NCI-H146 treated with DMSO at 0.1 percent for 48 hours (cell line): ENCODE data around the gene JAGN1.
A peak's percentile ranks its signal among the peaks of the same experiment; 100 is the strongest.
"Not testable (repeated sequence)": the region's sequence is repeated elsewhere in the genome, so short reads cannot be mapped to it uniquely, and the experiment has no call there.

Experiments
- DNase-seq: peaks from one replicate; lab custom pipeline; 2025; ENCODE audit not compliant: unreplicated experiment; lab: John Stamatoyannopoulos, UW

Gene JAGN1

DNA sequence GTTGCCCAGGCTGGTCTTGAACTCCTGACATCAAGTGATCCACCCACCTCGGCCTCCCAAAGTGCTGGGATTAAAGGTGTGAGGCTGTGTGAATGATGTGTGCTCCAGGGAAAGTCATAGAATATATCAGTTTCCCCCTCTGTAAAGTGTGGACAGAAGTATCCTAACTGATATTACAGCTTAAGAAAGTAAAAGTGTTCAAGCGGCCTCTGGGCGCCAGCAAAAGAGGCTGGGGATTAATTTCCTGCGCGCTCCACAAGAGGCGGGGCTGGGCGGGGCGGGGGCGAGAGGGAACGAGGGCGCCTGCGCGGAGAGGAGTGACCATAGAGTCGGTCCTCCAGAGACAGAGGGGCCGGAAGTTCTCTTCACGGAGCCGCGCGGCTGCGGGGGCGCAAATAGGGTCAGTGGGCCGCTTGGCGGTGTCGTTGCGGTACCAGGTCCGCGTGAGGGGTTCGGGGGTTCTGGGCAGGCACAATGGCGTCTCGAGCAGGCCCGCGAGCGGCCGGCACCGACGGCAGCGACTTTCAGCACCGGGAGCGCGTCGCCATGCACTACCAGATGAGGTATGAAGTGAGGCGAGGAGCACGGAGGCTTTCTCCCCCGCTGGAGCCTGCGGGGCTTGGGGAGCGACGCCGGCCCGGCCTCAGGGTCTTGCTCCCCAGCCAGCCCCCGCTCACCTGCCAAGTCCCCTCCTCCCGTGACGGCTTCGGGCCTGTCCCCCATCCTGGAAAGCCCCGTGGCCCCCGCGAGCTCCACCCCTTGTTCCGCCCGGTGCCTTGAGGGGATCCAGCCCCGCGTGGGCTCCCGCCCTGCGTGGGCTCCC, at the start of gene JAGN1:
JAGN1 (plus strand) TSS at position 362 of the 823 bp plus-strand sequence; CDS start at position 475, 113 bp downstream.
- DNase-seq = peak; percentile 28

DNA sequence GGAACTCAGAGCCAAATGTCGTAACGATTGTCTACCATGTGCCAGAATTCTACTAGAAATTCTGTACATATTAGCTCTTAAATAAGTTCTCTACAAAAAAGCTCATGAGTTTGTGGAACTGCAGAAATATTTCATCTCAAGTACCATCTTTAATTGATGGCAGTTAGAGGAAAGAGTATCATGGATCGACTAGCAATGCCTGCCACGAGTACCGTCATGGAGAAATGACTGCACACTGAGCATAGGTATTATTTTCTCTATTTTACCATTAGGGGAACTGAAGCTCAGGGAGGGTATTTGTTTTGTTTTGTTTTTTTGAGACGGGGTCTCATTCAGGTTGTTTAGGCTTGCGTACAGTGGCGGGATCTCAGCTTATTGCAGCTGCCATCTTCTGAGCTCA, 49.4 kb upstream of the JAGN1 start:
- DNase-seq = no peak

DNA sequence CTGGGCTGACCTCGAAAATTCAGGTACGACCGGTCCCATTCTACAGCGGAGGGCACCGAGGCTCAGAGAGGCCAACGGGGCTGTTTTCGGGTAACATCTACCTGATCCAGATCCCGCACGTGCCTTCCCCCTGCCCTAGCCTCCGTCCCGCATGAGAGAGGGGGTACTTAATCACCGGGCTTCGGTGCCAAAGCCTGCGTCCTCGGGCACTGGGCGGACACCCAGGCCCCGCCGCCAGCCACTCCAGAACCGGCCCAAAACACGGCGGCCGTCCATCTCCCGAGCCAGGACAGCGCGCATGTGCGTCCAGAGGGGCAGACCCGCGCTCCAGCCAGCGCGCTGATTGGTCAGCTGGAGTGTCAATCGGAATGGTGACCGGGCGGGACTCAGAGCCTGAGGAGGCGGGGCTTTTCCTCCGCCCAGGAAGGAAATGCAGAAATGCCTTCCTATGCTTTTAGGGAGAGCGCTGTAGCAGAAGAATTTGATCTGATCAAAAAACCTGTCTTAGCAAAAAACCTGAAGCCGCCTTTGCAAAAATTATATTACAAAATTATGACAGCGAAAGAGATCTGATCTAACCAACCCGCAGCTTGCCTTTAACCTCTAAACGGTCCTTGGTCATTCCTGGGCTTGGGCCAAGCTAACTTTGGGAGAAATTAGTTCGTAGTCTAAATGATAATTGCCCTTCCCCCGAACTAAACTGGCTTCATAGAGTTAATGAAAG, 46.5 kb upstream of the JAGN1 start, which contains the start of gene RPUSD3:
RPUSD3 (minus strand) TSS at position 294 of the 724 bp plus-strand sequence; CDS start at position 276, 18 bp downstream.
- DNase-seq = peak; percentile 62

DNA sequence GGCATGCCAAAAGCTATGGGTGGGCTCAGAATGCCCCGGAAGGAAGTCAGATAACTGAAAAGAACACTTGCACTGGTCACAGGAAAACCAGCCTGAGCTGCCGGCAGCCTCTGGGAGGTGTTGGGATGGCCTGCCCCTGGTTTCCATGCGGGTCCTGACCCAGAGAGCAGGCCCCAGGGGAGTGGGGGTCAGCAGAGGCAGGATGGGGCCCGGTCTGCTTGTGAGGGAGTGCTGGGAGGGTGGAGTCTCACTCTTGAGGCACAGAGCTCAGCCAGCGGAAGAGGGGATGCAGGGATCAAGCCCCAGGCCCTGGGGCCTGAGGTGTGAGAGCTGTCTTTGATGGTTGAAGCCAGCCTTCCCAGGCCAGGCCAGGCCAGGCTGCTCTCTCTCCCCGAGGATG, 44.2 kb upstream of the JAGN1 start:
- DNase-seq = no peak

DNA sequence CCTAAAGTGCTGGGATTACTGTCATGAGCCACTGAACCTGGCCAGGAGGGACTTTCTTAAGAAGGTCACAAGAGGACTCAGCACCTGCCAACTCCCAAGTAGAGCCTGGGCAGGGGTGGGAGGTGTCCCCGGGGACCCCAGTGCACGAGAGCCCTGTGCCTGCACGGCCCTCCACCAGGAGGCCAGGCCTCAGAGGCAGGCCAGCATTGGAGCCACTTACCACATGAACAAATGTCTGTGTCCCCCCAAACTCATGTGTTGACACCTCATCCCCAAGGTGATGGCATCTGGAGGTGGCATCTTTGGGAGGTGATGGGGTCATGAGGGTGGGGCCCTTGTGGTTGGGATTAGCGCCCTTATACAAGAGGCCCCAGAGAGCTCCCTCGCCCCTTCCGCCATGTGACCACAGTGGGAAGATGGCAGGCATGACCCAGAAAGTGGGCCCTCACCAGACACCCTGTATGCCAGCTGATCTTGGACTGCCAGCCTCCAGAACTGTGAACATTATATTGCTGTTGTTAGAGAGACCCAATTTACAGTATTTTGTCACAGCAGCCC, 43.4 kb upstream of the JAGN1 start:
- DNase-seq = no peak

DNA sequence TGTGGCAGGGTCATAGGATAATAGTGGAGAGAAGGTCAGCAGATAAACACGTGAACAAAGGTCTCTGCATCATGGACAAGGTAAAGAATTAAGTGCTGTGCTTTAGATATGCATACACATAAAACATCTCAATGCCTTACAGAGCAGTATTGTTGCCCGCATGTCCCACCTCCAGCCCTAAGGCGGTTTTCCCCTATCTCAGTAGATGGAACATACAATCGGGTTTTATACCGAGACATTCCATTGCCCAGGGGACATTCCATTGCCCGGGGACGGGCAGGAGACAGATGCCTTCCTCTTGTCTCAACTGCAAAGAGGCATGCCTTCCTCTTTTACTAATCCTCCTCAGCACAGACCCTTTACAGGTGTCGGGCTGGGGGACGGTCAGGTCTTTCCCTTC, 42.5 kb upstream of the JAGN1 start:
- not testable (repeated sequence) for DNase-seq

DNA sequence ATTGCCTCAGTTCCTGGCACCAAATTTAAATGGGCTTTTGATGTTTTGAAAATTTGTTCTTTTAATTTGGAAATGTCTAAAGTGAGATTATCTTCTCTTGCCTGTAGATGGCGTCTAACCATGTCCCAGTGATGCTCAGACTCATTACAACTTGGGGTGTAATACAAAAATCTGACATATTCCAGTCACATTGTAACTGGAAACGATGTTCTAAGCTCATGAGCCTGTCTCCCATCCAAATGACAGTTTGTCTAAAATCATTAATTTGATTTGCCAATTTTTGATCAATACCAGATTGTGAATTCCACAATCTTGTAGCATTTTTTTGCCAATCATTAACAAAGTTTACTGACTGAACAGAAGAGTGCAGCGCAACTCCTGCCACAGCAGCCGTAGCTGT, 41.5 kb upstream of the JAGN1 start:
- DNase-seq = not testable (repeated sequence)

DNA sequence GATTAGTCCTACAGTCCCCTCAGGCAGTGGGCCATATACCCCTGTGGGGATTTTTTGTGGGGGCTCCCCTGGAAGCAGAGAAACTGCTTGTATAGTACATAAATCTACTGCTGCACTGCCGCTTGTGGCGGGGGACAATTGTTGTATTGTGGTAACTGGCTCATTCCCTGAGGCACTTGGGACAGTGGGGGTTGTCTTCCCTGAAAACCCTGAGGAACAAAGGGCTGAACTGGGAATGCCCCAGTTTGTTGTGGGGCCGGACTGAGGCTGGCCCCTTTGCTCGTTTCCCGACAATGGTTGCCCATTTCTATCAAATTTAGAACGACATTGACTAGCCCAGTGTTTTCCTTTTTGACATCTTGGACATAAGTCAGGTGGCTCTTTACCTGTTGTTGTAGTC, 39.0 kb upstream of the JAGN1 start:
- DNase-seq = not testable (repeated sequence)

DNA sequence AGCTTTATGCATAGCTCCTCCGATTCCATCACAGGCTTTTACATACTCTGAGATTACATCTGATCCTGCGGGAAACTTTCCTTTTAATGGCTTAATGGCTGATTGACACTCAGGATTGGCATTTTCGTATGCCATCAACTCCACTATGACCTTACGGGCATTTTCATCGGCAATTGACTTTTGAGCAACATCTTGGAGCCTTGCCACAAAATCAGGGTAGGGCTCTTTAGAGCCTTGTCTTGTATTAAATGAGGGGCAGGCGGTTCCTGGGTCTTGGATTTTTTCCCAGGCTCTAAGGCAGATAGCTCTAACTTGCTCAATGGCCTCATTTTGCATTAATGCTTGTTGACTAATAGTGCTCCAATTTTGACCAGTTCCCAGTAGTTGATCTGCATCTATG, 38.5 kb upstream of the JAGN1 start:
- DNase-seq = not testable (repeated sequence)

DNA sequence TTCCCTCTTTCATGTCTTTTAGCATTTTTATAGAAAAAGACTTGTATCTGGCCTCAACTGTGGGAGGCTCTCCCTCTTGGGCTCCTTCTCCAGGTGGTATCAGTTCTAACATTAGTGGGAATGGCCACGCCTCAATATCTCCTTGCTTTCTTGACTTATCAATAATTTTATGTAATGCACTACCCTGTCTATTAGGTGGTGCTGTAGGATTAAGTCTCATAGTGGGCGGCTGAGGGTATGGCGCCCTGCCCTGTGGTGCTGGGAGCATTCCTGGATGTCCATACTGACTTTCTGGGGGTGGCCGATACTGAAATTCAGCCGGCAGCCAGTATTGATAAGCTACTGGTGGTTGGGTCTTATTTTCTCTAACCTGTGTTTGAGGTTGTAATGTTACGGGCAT, 37.9 kb upstream of the JAGN1 start:
- DNase-seq = no peak

DNA sequence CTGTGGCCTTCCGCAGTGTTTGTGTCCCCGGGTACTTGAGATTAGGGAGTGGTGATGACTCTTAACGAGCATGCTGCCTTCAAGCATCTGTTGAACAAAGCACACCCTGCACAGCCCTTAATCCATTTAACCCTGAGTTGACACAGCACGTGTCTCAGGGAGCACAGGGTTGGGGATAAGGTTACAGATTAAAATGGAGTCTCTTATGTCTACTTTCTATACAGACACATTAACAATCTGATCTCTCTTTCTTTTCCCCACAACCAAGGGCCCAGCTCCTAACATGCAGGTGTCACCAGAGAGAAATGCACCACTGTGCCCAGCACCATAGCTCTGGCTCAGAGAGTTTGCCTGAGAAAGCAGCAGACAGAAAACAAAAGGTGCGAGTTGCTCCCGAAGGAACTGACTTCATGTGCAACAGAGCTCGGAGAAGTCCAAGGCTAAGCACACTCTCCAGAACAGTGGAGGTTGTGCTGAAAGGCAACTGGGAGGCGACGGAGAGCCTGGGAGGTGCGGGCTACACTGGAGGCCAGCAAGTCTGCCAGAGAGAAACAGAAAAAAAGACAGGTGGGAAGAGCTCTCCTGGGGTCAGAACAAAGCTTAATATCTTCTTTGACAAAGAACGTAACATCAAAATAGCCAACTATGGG, 36.0 kb upstream of the JAGN1 start:
- DNase-seq = not testable (repeated sequence)

DNA sequence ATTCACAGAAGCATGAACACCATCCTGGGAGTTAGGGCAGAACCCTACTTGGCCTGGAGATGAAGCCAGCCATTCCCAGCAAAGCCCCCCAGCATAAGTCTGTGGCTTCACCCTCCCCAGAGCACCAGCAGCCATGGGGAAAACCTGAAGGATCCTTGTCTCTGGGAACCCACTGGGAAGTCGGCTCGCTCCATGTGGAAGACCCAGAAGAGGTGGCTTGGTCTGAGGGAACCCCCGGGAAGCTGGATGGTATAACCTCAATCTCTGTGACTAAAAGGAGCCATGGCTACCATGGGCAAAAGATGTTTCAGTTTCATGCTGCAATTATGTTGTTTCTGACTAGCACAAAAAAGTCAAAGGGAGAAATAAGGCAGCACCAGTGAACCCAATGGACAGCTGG, 34.8 kb upstream of the JAGN1 start:
- no peak for DNase-seq

DNA sequence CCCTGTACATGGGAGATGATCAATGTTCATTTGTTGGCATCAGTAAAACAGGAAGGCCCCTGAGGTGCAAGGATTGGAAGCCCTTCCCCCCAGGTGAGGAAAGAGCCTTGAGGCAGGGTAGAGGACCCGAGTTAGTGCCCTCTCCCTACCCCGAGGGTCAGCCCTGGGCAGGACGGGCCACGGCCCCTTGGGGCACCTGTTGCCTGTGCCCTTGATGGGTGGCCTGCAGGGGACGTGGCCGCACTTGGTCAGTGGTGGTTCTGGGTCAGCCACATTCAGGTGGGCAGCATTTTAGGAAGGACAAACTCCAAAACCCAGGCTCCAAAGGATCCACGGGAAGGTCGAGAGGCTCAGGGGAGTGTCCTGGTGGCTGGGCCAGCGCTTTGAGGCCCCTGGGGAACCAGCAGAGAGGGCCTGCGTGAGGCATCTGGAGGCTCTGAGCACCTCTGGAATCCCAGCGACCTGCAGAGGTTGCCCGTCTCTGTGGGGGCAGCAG, 30.8 kb upstream of the JAGN1 start:
- no peak for DNase-seq

DNA sequence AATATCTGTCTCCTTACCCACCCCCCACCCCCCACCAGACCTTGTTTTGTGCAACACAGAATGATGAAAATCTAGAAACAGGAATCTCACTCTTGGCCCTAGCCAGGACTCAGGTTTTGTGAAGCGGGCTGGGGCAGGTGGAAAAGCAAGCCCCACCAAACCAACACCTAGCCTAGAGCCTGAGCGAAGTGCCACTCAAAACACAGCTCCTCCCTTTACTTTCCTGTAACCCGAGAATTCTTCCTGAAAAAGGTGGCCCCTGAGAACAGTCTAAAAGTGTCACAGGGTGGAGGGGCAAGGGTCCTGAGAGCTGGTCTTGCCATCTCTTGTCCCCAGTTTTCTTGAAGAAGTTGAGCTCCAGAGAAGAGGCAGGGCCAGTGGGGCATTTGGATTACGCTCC, 29.2 kb upstream of the JAGN1 start:
- no peak for DNase-seq

DNA sequence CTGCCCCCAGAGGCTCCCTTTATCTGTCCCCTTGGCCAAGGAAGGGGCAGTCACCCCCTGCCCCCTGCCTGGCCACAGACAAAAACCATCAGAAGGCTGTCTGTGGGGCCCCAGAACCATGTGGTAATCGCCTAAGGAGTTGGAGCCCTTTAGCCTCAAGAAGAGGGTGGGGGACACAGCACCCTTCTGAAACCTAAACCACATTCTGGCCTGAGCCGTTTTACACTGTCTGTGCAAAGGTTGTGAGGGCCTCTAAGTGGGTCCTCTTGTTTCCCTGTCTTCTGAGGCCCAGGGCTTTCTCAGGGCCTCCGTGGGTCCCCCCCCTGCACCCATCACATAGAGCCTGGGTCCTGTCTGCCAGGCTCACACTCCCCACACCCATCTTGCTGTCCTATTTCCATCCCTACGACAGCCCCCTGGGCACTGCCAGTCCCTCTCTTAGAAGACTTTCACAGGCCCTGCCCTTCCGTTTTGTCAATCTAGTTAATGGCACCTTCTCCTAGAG, 28.7 kb upstream of the JAGN1 start:
- no peak for DNase-seq

DNA sequence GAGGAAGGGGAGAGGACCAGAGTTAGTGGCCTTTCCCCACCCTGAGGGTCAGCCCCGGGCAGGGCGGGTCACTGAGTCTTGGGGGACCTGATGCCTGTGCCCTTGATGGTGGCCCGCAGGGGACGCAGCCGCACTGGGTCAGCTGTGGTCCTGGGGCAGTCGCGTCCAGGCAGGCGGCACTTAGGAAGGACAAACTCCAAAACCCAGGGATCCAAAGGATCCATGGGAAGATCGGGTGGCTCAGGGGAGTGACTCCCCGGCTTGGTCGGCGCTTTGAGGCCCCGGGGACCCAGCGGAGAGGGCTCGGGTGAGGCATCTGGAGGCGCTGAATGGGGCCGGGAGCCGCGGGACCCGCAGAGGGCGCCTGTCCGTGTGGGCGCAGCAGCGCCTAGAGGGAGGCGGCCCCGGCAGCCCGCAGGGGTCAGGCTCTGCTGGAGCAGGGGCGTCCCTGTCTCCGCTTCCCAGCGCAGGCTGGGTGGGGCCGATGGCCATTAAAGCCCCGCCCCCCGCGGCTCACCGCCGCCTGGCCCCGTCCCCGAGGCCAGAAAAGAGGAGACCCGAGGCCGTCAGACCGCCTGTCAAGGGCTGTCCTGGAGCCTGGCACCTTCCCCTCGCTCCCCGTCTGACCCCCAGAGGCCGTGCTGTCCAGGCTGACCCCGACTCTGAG, 27.9 kb upstream of the JAGN1 start:
- no peak for DNase-seq

DNA sequence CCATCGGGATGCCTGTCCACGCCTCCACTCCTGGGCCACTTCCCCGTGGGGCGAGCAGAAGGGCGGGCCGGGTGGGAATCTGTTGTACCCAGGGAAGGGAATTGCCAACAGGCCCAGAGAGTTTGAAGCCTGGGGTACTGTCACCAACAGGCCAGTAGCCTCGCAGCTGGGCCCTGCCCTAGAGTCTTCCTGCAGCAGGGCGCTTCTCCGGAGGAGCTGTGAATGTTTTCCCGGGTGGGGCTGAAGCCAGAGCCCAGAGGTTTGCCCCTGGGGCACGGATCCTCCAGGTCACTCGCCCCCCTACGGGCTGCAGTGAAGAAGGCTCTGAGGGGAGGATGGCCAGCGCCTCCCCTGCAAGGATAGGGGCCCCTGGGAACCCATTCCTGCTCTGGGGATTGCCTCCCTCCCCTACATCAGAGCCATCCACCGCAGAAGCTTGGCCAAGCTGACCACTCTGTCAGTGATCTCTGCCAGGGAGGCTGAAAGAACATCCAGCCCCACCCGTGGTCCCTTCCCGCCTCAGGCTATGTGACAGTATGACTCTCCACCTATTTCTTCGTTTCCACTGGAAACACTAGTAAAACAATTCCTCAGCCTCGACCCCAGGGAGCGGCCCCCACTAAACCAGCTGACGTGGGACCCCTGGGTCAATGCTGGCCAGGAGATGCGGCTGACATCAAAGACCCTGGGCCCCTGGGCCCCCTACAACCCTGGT, 27.2 kb upstream of the JAGN1 start:
- no peak for DNase-seq

DNA sequence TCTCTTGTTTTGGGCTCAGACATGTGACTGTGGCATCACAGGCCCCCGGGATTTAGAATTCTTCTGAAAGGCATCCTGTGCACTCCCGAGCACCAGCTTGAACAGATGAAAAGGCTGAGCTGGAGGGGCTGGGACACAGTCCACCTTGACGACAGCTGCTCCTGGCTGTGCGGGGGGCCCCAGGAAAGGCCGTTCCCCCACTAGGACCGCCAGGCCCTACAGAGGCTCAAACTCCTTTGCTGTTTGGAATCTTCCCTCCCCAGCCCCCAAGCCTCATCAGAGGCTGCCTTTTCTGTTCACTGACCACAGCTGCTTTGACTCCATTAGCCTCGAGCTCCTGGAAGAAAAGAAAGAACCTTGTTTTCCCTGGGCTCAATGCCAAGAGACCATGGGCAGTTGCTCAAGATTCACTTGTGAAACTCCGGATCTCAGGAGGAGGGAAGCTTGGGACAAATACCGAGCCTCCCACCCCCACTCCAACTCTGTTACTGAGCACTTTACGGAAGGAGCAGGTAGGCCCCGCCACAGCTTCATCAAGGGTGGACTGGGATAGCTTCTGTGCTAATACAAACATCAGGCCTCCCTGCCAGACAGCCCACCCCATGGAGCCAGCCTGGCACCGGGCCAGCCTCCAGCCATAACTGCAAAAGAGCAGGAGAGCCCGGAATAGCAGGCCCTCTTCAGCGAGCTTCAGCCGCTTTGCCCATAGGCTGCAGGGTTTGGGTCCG, 26.0 kb upstream of the JAGN1 start:
- no peak for DNase-seq

DNA sequence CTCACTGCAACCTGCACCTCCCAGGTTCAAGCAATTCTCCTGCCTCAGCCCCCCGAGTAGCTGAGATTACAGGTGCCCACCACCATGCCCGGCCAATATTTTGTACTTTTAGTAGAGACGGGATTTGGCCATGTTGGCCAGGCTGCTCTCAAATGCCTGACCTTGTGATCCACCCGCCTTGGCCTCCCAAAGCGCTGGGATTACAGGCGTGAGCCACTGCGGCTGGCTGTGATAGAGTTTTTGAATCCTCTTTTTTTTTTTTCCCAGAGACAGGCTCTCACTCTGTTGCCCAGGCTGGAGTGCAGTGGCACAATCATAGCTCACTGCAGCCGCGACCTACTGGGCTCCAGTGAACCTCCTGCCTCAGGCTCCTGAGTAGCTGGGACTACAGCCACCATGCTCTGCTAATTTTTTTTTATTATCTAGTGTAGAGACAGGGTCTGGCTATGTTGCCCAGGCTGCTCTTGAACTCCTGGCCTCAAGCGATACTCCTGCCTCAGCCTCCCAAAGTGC, 25.2 kb upstream of the JAGN1 start:
- not testable (repeated sequence) for DNase-seq
